ENCODE data around the gene PTDSS2. TPM values are rescaled to one million over a fixed set of nuclear protein-coding genes. Genes with fewer than 3 reads are reported as not detected.

PTDSS2 gene
- total RNA-seq, 4 donors from 2014 or later: 22.3 to 31.0 (median 25.3) TPM

- Histone ChIP-seq H3K4me3 (no peak overlapping the region), H3K4me1 (no peaks in the 10 kb centered on the region), H3K36me3 (peaks cover 5% of the 10 kb centered on the region), H3K27ac (no peak overlapping the region), H3K27me3 (no peaks in the 10 kb centered on the region), H3K9me3 (no peaks in the 10 kb centered on the region)
- DNase-seq (ENCODE audit: low spot score in 2 of 2): no peak
- whole genome bisulfite sequencing: 94% methylated on average over 15 of the region's 27 CpGs
- no peak for TF ChIP-seq POLR2A (IDR thresholded peaks at IDR 0.05)
Observed at GRCh38 chr11:429391-429790, 20.7 kb upstream of the PTDSS2 start.

GRCh38 chr11:429931-430456 lies 20.1 kb upstream of the PTDSS2 start:
- no CpG with 5 or more reads among the region's 25 CpGs for WGBS
- Histone ChIP-seq H3K4me1 (no peaks in the 10 kb centered on the region), H3K27me3 (no peaks in the 10 kb centered on the region)

GRCh38 chr11:431921-432320 lies 18.2 kb upstream of the PTDSS2 start:
- WGBS: 82% methylated on average over 6 of the region's 13 CpGs
- H3K4me1 ChIP-seq: no peaks in the 10 kb centered on the region
- no peaks in the 10 kb centered on the region for H3K27me3 ChIP-seq
- H3K27ac ChIP-seq: no peak overlapping the region
- H3K36me3 ChIP-seq: peaks cover 5% of the 10 kb centered on the region
- DNase-seq (ENCODE audit: low spot score in 2 of 2): no peak
- no peak overlapping the region for H3K4me3 ChIP-seq
- H3K9me3 ChIP-seq: no peaks in the 10 kb centered on the region
- TF ChIP-seq EP300 (IDR thresholded peaks at IDR 0.05) (no peak), POLR2AphosphoS5 (IDR thresholded peaks at IDR 0.05) (no peak), CTCF (IDR thresholded peaks at IDR 0.05) (no peak), POLR2A (IDR thresholded peaks at IDR 0.05) (no peak)

More at GRCh38 chr11:429931-430456, 20.1 kb upstream of the PTDSS2 start:
- DNase-seq (ENCODE audit: low spot score in 2 of 2): no peak
- no peak overlapping the region for H3K4me3 ChIP-seq
- peaks cover 5% of the 10 kb centered on the region for H3K36me3 ChIP-seq
- no peaks in the 10 kb centered on the region for H3K9me3 ChIP-seq
- H3K27ac ChIP-seq: no peak overlapping the region
- TF ChIP-seq POLR2AphosphoS5 (IDR thresholded peaks at IDR 0.05): no peak
- no peak for TF ChIP-seq EP300 (IDR thresholded peaks at IDR 0.05)
- no peak for TF ChIP-seq CTCF (IDR thresholded peaks at IDR 0.05)
- TF ChIP-seq POLR2A (IDR thresholded peaks at IDR 0.05): no peak

GRCh38 chr11:432501-433100 lies 17.5 kb upstream of the PTDSS2 start:
- Histone ChIP-seq H3K4me3 (no peak overlapping the region), H3K27ac (no peak overlapping the region), H3K36me3 (peaks cover 5% of the 10 kb centered on the region), H3K9me3 (no peaks in the 10 kb centered on the region), H3K27me3 (no peaks in the 10 kb centered on the region), H3K4me1 (no peaks in the 10 kb centered on the region)
- WGBS: 93% methylated on average over 15 of the region's 20 CpGs
- TF ChIP-seq CTCF (IDR thresholded peaks at IDR 0.05): no peak
- TF ChIP-seq POLR2AphosphoS5 (IDR thresholded peaks at IDR 0.05): no peak
- TF ChIP-seq POLR2A (IDR thresholded peaks at IDR 0.05): no peak
- TF ChIP-seq EP300 (IDR thresholded peaks at IDR 0.05): no peak
- no peak for DNase-seq (ENCODE audit: low spot score in 2 of 2)

- Histone ChIP-seq H3K36me3 (peaks cover 5% of the 10 kb centered on the region), H3K4me3 (no peak overlapping the region), H3K27ac (no peak overlapping the region), H3K9me3 (no peaks in the 10 kb centered on the region), H3K27me3 (no peaks in the 10 kb centered on the region), H3K4me1 (no peaks in the 10 kb centered on the region)
- DNase-seq (ENCODE audit: low spot score in 2 of 2): no peak
- WGBS: 87% methylated on average over 12 of the region's 17 CpGs
- TF ChIP-seq CTCF (IDR thresholded peaks at IDR 0.05) (no peak), POLR2AphosphoS5 (IDR thresholded peaks at IDR 0.05) (no peak), EP300 (IDR thresholded peaks at IDR 0.05) (no peak), POLR2A (IDR thresholded peaks at IDR 0.05) (no peak)
Observed at GRCh38 chr11:433111-433510, 17.0 kb upstream of the PTDSS2 start.

Measured in suprapubic skin (tissue), 4 donors.